Stimulated activated CD8-positive, alpha-beta memory T cell treated with anti-CD3 and anti-CD28 coated beads, Interleukin-2, amount 100 ng/mL, for 1 hour (primary cell): ENCODE results near the gene SYNJ2.

Source experiments
- DNase-seq, 2 donors: peaks; one replicate each; pipeline ENCODE4 v3.0.0-alpha.2; 2020; ENCODE audit warnings: low read depth in 2 of 2

The SYNJ2 gene

GRCh38 chr6:157978021-157978783 is 3.5 kb upstream of the SYNJ2 start:
- no peak for DNase-seq

- no peak for DNase-seq
Measured at GRCh38 chr6:157980288-157981131, 1.2 kb upstream of the SYNJ2 start.

GRCh38 chr6:157981132-157981394 is 600 bp upstream of the SYNJ2 start:
- DNase-seq = no peak

- peak in 1 of 2 donors; percentile 18 for DNase-seq
Measured at GRCh38 chr6:157982102-157982562, 469 bp downstream of the SYNJ2 start.

GRCh38 chr6:157982563-157983405 is 1.1 kb downstream of the SYNJ2 start:
- DNase-seq = no peak

- DNase-seq = no peak
Measured at GRCh38 chr6:157983406-157984119, 1.9 kb downstream of the SYNJ2 start.

GRCh38 chr6:157984128-157984527 is 2.5 kb downstream of the SYNJ2 start:
- DNase-seq = no peak

GRCh38 chr6:157984686-157985225 is 3.1 kb downstream of the SYNJ2 start:
- no peak for DNase-seq

GRCh38 chr6:157985378-157986155 is 3.9 kb downstream of the SYNJ2 start:
- DNase-seq = no peak

- no peak for DNase-seq
Measured at GRCh38 chr6:157987788-157988699, 6.4 kb downstream of the SYNJ2 start.

- no peak for DNase-seq
Measured at GRCh38 chr6:157988700-157989063, 7.0 kb downstream of the SYNJ2 start.

- DNase-seq = no peak
Measured at GRCh38 chr6:157989541-157990289, 8.1 kb downstream of the SYNJ2 start.

- DNase-seq = no peak
Measured at GRCh38 chr6:157990321-157991066, 8.8 kb downstream of the SYNJ2 start.

- DNase-seq = no peak
Measured at GRCh38 chr6:157991067-157991432, 9.4 kb downstream of the SYNJ2 start.

- DNase-seq = no peak
Measured at GRCh38 chr6:157993076-157993475, 11.4 kb downstream of the SYNJ2 start.

- no peak for DNase-seq
Measured at GRCh38 chr6:157994125-157994795, 12.6 kb downstream of the SYNJ2 start.

GRCh38 chr6:157995458-157995857 is 13.8 kb downstream of the SYNJ2 start:
- no peak for DNase-seq
